Activated CD4-positive, alpha-beta memory T cell treated with anti-CD3 and anti-CD28 coated beads for 36 hours (primary cell): ENCODE data around the gene USP3. TPM values are rescaled to one million over a fixed set of nuclear protein-coding genes. Genes with fewer than 3 reads are reported as not detected.

Experiments used
- CTCF ChIA-PET: fragments of 350-600 bp; sonication (Branson Sonifier 250); formaldehyde crosslinking; loops from one replicate; lab custom pipeline; 2021; ENCODE audit warnings: antibody characterized with exemption, inconsistent platforms; lab: Charles Lee
- POLR2A ChIA-PET: fragments of 350-600 bp; sonication (Branson Sonifier 250); formaldehyde crosslinking; loops from one replicate; lab custom pipeline; 2021; ENCODE audit warnings: antibody characterized with exemption; lab: Charles Lee
- DNase-seq: peaks from one replicate; pipeline ENCODE4 v3.0.0-alpha.2; 2020
- H3K27ac Mint-ChIP-seq: one replicate; pipeline ENCODE4 v1.8.0; 2021; ENCODE audit warnings: mixed read lengths
- H3K27me3 Mint-ChIP-seq: one replicate; pipeline ENCODE4 v1.8.0; 2021; ENCODE audit warnings: mixed read lengths
- H3K36me3 Mint-ChIP-seq: one replicate; pipeline ENCODE4 v1.8.0; 2021; ENCODE audit warnings: mixed read lengths
- H3K4me1 Mint-ChIP-seq: one replicate; pipeline ENCODE4 v1.8.0; 2021; ENCODE audit warnings: low read depth, mixed read lengths
- H3K4me3 Mint-ChIP-seq: one replicate; pipeline ENCODE4 v1.8.0; 2021; ENCODE audit warnings: mild to moderate bottlenecking, mixed read lengths
- H3K9me3 Mint-ChIP-seq: one replicate; pipeline ENCODE4 v1.8.0; 2021; ENCODE audit warnings: mixed read lengths
- intact Hi-C: fragments of 100-400 bp; cut with micrococcal nuclease; formaldehyde crosslinking; loops from one replicate; pipeline ENCODE4 v1.15.1; 2023
- total RNA-seq, 2 experiments: library from RNA; stranded (reverse); gene quantifications; one replicate each; pipeline ENCODE4 v1.2.3, GENCODE V29; 2021

Gene USP3
- total RNA-seq, 2 experiments from 2014 or later = 46.1 to 48.9 TPM

DNA sequence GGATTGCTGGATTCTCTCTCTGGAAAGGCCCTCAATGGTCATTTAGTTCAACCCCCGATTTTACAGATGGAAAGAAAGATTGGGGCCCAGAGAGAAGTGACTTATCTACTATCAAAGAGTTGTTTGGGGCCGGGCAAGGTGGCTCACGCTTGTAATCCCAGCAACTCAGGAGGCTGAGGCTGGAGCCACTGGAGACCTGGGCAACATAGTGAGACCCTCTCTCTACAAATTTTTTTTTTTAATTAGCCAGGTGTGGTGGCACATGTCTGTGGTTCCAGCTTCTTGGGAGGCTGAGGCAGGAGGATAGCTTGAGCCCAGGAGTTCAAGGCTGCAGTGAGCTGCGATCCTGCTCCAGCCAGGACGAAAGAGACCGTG is 5.2 kb upstream of the USP3 start:
- no peak for DNase-seq
- Mint-ChIP-seq H3K9me3 (no peaks in the 10 kb centered on the region), H3K4me3 (no peak overlapping the region), H3K27ac (peak overlapping the region; percentile 81), H3K4me1 (peaks cover 76% of the 10 kb centered on the region), H3K36me3 (no peaks in the 10 kb centered on the region), H3K27me3 (no peaks in the 10 kb centered on the region)
- ChIA-PET POLR2A (interaction anchor here (1.2 to 4.1 kb wide), 3 partner anchors 13 to 101 kb away, joined by 4 to 42 read pairs (median 12); no protein-coding TSS in a partner anchor), CTCF (interaction anchor here (0.8 to 4.9 kb wide), 4 partner anchors 11 to 102 kb away, joined by 3 to 68 read pairs (median 6); no protein-coding TSS in a partner anchor)
- intact Hi-C loops = no loop called here

DNA sequence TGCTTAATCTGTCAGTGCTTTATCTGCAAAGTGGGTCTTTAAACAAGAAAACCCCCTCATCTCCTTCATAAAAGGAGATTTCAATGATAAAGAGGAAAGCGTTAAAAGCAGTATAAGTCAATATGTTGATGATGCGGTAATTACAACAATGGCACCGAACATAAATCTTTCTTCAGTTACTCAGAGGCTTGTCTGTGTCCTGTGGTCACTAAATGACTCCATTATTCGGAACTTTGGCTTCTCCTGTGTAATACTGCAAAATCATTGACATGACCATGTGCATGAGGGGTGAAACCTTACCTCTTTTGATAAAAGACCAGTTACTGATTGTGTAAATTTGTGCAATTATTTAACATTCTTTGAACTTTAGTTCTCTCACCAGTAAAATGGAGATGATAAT is 4.8 kb upstream of the USP3 start:
- Mint-ChIP-seq H3K9me3 (no peaks in the 10 kb centered on the region), H3K36me3 (no peaks in the 10 kb centered on the region), H3K4me3 (no peak overlapping the region), H3K4me1 (peaks cover 72% of the 10 kb centered on the region), H3K27ac (peak overlapping the region; percentile 40), H3K27me3 (no peaks in the 10 kb centered on the region)
- POLR2A ChIA-PET = no interaction called here
- no peak for DNase-seq
- CTCF ChIA-PET = interaction anchor here (1.7 to 4.9 kb wide), 2 partner anchors 12 to 16 kb away, joined by 8 to 68 read pairs; no protein-coding TSS in a partner anchor
- intact Hi-C loops = loop anchor here (5.0 to 10.0 kb wide), 3 partner anchors 287 to 1395 kb away; no protein-coding TSS in a partner anchor

DNA sequence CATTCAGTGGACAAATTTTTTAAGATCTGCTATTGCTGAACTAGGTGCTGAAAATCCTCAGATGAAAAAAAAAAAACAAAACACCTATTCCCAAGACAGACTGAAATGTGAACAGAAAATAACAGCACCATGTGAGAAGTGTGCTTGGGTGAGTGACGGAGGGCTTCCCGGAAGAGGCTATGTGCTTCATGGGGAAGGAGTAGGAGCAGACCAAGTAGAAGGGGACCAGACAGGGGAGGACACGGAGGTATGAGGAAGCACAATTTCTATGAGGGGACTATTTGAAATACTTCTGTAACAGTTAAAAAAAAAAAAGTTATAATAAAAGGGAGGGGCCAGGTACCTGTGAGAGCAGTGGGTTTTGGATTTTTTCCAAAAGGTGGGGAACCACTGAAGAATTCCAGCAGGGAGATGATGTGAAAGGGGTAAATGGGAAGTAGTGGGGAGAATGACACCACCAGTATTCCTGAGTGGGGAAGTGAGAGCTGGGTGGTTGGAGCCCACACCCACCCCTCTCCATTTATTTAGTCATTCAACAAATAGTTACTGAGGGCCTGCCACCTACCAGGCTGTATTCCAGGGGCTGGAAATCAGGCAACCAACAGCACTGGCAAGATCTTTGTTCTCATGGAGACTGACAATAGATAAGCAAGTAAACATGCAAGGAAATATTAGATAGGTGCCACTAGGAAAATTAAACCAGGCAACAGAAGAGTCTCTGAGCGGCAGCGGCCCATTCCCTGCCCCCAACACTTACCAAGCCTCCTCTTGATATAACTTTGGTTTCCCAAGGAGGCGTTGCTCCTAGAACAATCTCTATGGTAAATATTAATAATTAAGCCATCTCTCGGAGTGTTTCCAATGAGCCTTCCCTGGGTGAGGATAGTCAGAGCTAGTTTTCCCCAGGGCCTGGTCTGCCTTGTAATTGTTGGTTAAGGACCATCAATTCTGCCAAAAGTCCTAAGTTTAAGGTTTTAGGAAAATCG is 3.8 kb upstream of the USP3 start:
- H3K27me3 Mint-ChIP-seq = no peaks in the 10 kb centered on the region
- no peak for DNase-seq
- H3K9me3 Mint-ChIP-seq = no peaks in the 10 kb centered on the region
- POLR2A ChIA-PET = no interaction called here
- H3K4me3 Mint-ChIP-seq = peak overlapping the region; percentile 81
- peaks cover 63% of the 10 kb centered on the region for H3K4me1 Mint-ChIP-seq
- intact Hi-C loops = loop anchor here (5.0 to 10.0 kb wide), 3 partner anchors 288 to 1394 kb away; no protein-coding TSS in a partner anchor
- peaks cover under 1% of the 10 kb centered on the region for H3K36me3 Mint-ChIP-seq
- H3K27ac Mint-ChIP-seq = peak overlapping the region; percentile 99
- CTCF ChIA-PET = interaction anchor here (1.3 to 8.0 kb wide), 2 partner anchors 13 to 34 kb away, joined by 3 to 76 read pairs; no protein-coding TSS in a partner anchor

DNA sequence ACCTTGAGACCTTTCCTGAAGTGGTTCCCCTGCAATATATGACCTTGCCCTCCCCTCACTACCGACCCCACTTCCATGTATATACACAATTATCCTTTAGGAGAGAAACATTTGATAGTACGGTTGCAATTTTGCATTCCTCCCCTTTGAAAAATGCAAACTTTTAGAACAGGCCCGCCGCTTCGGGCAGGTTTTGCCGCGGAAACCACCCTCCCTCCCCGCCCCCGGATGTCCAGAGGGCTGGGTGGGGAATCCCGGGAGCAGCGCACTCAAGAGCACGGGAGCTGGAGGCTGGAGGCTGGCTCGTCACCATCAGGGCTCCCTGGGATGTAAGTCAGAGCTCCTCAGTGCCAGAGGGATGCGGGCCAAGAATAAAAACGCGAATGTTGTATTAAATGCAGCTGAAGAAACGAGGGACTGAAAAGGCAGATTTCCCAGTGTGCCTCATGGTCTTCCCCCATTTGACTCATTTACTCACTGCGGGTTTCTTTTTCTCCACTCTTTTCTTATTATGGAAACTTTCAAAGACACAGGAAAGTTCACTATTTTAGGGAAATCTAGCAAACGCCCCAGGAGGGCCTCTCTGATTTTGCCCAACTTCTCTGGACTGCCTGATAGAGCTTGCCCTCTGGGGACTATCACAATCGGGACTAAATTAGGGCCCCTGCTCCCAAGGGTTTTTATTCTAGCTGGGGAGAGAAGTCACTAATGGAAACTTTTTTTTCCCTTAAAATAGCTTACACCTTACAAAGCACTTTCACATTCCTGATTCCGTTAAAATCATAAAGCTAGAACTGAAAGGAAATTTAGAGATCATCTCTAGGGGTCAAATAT is 2.9 kb upstream of the USP3 start:
- intact Hi-C loops = loop anchor here (5.0 to 10.0 kb wide), 3 partner anchors 289 to 1393 kb away; no protein-coding TSS in a partner anchor
- H3K4me1 Mint-ChIP-seq = peaks cover 62% of the 10 kb centered on the region
- ChIA-PET CTCF (interaction anchor here (0.7 to 8.0 kb wide), 3 partner anchors 14 to 35 kb away, joined by 3 to 76 read pairs (median 3); no protein-coding TSS in a partner anchor), POLR2A (interaction anchor here (0.6 kb wide), 1 partner anchor 11 kb away, joined by 3 read pairs; no protein-coding TSS in a partner anchor)
- peak overlapping the region; percentile 99 for H3K27ac Mint-ChIP-seq
- peaks cover 4% of the 10 kb centered on the region for H3K36me3 Mint-ChIP-seq
- H3K4me3 Mint-ChIP-seq = peak overlapping the region; percentile 81
- no peaks in the 10 kb centered on the region for H3K9me3 Mint-ChIP-seq
- DNase-seq = peak; percentile 68
- no peaks in the 10 kb centered on the region for H3K27me3 Mint-ChIP-seq

DNA sequence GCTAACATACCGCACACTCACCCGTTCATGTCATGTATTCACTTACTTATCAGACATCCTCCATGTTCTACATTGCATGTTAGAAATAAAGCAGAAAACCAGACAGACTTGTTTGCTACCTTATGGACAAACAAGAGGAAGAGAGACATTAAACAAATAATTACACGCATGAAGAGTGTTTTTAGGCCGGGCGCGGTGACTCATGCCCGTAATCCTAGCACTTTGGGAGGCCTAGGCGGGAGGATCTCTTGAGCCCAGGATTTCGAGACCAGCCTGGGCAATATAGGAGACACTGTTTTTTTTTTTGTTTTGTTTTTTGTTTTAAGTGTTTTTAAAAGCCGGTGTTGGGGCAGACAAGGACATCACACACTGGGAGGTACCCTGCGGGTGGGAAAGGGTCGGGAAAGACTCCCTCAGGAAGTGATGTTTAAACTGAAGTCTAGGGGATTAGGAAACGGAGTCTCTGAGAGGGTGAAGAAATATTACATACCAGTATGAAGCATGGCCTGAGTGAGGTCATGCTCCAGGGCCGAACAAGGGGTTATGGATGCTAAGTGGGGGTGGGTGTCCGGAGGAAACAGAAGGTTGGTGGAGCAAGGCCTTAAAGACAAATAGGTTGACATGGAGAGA is 2.1 kb upstream of the USP3 start:
- Mint-ChIP-seq H3K9me3 (no peaks in the 10 kb centered on the region), H3K36me3 (peaks cover 4% of the 10 kb centered on the region), H3K27me3 (no peaks in the 10 kb centered on the region), H3K4me3 (peak overlapping the region; percentile 81), H3K4me1 (peaks cover 64% of the 10 kb centered on the region), H3K27ac (peak overlapping the region; percentile 99)
- POLR2A ChIA-PET = interaction anchor here (0.6 to 3.9 kb wide), 3 partner anchors 10 to 20 kb away, joined by 3 to 23 read pairs (median 3); no protein-coding TSS in a partner anchor
- no peak for DNase-seq
- CTCF ChIA-PET = interaction anchor here (0.7 to 8.0 kb wide), 6 partner anchors 15 to 98 kb away, joined by 3 to 76 read pairs (median 10); no protein-coding TSS in a partner anchor
- intact Hi-C loops = loop anchor here (5.0 to 10.0 kb wide), 3 partner anchors 290 to 1393 kb away; no protein-coding TSS in a partner anchor

DNA sequence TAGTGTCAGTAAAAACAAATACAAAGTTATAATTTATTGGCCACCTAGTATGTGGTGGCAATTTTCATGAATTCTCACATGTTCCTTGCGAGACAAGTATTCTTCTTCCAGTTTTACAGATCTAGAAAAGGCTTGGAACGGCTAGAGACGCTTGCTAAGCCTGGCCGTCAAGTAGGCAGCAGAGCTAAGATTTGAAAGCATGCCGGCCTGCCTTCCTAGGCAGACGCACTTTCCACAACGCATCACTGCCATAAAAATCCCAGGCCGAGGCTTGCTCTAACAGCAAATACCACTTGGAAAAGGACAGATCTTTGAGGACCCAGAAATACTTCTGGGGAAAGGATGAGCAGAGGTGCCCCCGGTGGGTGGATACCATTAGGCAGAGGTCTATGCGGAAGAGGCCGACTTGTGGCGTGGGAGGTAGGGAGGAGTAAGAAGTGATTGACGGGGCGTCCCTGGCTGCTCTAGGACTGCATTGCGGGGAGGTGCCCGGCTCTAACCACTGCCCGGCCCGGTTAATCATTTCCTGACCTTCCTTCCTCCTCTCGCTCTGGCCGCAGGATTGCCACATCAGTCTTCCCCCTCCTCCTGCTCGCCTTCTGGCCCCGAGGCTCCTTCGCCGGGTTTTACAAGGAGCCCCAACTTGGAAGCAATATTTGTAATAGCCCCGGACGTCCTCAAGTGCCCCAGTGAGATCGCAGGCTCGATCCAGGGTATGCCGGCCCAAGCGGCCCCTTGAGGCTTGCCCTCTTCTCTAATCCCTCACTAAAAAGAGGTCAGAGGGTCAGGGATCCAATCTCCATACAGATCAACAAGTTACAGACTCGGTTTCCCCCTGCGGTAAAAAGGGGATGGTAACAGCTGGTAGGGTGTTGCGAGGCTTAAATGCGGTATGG is 1.3 kb upstream of the USP3 start:
- Mint-ChIP-seq H3K4me1 (peaks cover 73% of the 10 kb centered on the region), H3K9me3 (no peaks in the 10 kb centered on the region), H3K27ac (peak overlapping the region; percentile 99), H3K27me3 (no peaks in the 10 kb centered on the region), H3K4me3 (peak overlapping the region; percentile 81), H3K36me3 (peaks cover 4% of the 10 kb centered on the region)
- peak; percentile 92 for DNase-seq
- ChIA-PET CTCF (interaction anchor here (0.8 to 8.0 kb wide), 8 partner anchors 7 to 97 kb away, joined by 4 to 76 read pairs (median 10); no protein-coding TSS in a partner anchor), POLR2A (interaction anchor here (0.8 to 3.9 kb wide), 13 partner anchors 8 to 591 kb away, joined by 3 to 40 read pairs (median 6); partner anchors contain the start of gene CIAO2A)
- intact Hi-C loops = loop anchor here (1.0 to 10.0 kb wide), 6 partner anchors 9 to 1392 kb away; no protein-coding TSS in a partner anchor

DNA sequence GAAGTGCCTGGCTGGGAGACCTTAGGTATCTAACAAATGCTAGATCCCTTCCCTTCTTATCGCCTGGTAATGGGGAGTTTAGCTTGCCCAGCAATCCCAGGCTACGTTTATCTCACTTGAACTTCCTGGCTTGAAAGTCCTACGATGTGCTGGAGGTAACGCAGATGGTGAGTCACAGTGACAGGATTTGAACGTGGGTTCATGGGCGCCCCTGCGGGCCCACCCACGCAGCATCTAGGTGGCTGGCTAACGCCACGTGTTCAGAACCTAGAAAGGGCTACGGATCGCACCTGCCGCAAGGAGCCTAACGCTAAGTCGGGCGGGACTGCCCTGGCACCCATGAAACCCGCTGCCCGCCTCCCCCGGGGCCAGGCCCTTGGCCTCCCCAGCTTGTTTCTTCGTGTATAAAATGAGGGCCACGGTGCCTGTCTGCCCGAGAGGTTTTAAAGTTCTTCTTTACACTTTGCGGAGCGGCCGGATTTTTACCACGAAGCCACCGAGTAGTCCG is 600 bp upstream of the USP3 start:
- H3K27me3 Mint-ChIP-seq = no peaks in the 10 kb centered on the region
- H3K27ac Mint-ChIP-seq = peak overlapping the region; percentile 99
- POLR2A ChIA-PET = interaction anchor here (0.8 to 3.9 kb wide), 14 partner anchors 9 to 590 kb away, joined by 3 to 40 read pairs (median 6); partner anchors contain the start of gene CIAO2A
- peak overlapping the region; percentile 81 for H3K4me3 Mint-ChIP-seq
- intact Hi-C loops = loop anchor here (1.0 to 10.0 kb wide), 9 partner anchors 9 to 1391 kb away; partner anchors contain the start of genes PPIB and SNX1
- peak; percentile 93 for DNase-seq
- no peaks in the 10 kb centered on the region for H3K9me3 Mint-ChIP-seq
- peaks cover 78% of the 10 kb centered on the region for H3K4me1 Mint-ChIP-seq
- peaks cover 4% of the 10 kb centered on the region for H3K36me3 Mint-ChIP-seq
- CTCF ChIA-PET = interaction anchor here (0.7 to 8.0 kb wide), 11 partner anchors 8 to 96 kb away, joined by 3 to 76 read pairs (median 6); no protein-coding TSS in a partner anchor

DNA sequence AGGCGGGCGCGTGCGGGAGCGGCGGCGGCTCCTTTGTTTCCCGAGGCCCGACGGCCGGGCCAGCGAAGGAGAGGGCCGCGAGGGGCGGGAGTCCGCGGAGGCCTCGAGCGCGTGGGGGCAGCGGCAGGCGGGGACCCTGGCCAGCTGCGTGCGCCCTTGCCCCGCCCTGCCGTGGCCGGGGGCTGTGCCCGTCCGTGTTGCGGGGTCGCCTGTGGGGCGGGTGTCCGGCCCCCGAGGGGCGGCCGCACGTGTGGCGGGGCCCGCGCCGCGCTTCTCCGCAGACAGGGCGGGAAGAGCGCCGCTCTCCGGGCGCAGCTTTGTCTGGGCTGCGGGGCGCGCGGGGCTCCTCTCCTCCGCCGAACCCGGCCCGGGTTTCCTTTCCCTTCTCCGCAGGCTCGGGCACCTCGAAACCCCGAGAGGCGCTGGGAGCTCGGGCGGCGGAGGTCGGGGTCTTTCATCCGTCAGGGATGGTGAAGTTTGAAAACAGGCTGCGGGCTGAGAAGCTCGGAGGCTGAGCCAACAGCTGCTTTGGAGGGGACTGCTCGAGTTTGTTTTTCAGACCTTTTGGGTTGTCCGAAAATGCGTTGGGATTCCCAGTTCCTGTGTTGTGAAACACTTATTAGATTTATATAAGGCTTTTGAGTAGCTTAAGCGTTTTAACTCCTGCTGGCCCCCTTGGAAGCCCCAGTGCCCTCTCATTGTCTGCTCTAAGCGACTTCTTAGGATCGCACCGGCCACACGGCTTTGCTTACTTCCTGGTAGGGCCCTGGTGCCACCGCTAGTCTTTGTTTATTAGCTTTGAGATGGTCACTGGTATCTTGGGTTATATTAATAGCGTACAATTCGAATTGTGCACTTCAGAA is 817 bp downstream of the USP3 start:
- intact Hi-C loops = loop anchor here (1.0 to 10.0 kb wide), 6 partner anchors 36 to 1390 kb away; partner anchors contain the start of genes PPIB and SNX1
- Mint-ChIP-seq H3K36me3 (peaks cover 4% of the 10 kb centered on the region), H3K4me1 (peaks cover 80% of the 10 kb centered on the region), H3K27me3 (no peaks in the 10 kb centered on the region), H3K9me3 (no peaks in the 10 kb centered on the region), H3K4me3 (peak overlapping the region; percentile 90), H3K27ac (peak overlapping the region; percentile 91)
- peak; percentile 58 for DNase-seq
- POLR2A ChIA-PET = interaction anchor here (0.9 to 3.9 kb wide), 12 partner anchors 9 to 313 kb away, joined by 3 to 40 read pairs (median 5); no protein-coding TSS in a partner anchor
- CTCF ChIA-PET = interaction anchor here (0.6 to 8.0 kb wide), 22 partner anchors 9 to 221 kb away, joined by 3 to 76 read pairs (median 3); no protein-coding TSS in a partner anchor

DNA sequence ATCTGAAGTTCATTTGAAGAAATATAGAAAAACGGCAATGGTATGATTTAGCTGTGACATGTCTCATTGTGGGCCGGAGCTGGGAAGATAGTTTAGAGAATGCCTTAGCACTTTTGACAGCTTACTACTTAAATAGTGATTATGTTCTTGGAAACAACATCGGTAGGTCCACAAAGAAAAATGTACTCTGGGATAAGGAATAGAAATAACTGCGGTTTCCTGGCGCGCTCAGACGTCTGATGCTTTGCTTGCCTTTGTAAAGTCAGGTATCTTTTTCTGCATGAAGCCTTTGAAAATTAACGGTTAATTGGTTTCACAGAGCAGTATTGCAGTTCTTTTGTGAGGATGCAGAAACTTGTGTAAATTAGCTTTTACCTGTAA is 1.4 kb downstream of the USP3 start:
- no peaks in the 10 kb centered on the region for H3K27me3 Mint-ChIP-seq
- POLR2A ChIA-PET = interaction anchor here (0.9 to 3.9 kb wide), 10 partner anchors 8 to 314 kb away, joined by 3 to 40 read pairs (median 7); no protein-coding TSS in a partner anchor
- H3K27ac Mint-ChIP-seq = peak overlapping the region; percentile 91
- no peak for DNase-seq
- peaks cover 80% of the 10 kb centered on the region for H3K4me1 Mint-ChIP-seq
- peaks cover 4% of the 10 kb centered on the region for H3K36me3 Mint-ChIP-seq
- H3K9me3 Mint-ChIP-seq = no peaks in the 10 kb centered on the region
- CTCF ChIA-PET = interaction anchor here (0.8 to 8.0 kb wide), 20 partner anchors 9 to 222 kb away, joined by 3 to 76 read pairs (median 3); no protein-coding TSS in a partner anchor
- peak overlapping the region; percentile 90 for H3K4me3 Mint-ChIP-seq
- intact Hi-C loops = loop anchor here (1.0 to 10.0 kb wide), 5 partner anchors 9 to 1389 kb away; partner anchors contain the start of genes PPIB and SNX1
